ENCODE results near the gene FREM2. TPM values are rescaled to one million over a fixed set of nuclear protein-coding genes. Genes with fewer than 3 reads are reported as not detected.

Gene FREM2
- total RNA-seq, 1 donor from 2014 or later = under 0.01 TPM

DNA sequence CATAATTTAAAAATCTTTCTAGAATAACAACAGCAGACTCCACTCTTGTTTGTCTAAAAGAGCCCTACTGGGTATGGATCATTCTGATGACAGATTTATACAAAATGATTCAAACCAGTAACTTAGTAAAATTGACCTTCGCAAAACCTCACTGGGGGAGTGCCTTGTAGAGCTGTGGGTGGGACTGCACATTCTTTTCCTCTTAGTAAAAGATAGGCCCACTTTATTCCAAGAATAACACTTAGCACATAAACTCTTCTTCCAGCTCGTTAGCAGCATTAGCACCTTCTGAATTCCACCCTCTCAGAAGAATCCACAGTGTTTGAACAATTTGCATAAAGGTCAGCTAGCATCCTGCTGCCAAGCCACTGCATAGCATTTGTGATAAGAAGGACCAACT is 196.9 kb downstream of the FREM2 start:
- DNase-seq (ENCODE audit: low read depth, low spot score) = no peak

DNA sequence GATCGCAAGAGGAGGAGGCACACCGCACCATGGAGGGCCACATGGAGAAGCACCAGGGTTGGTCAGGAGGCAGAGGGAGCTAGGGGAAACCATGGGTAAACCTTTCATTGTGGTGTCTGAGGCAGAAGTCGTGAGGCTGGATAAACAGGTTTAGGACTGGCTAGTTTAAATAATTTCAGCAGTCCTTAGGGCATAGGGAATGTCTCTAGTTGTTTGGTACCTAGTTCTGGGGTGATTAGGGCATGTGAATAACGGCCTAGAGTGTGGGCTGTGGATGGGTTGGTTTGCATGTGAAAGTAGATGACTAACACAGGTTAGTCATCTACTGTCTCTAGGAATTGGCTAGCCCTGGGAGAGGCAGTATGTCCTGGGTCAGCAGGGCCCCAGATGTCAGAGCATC is 201.4 kb downstream of the FREM2 start:
- no peak for DNase-seq (ENCODE audit: low read depth, low spot score)

DNA sequence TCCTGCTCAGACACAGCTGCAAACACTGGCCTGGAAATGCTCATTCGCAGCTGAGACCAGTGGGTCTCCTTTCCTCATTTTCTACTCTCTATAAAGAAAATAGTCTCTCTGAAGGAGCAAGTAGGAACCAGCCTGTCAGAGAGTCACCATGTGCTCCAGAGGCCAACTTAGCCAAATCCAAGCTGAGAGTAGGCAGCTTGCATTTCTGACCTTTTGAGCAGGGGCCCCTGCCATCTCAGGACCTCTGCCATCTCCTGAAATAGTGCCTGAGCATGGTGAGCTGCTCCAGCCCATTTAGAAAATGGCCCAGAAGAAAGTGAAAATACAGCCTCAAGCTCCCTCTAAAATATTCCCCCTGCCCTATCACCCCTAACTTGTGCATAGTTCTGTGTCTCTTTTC is 208.2 kb downstream of the FREM2 start:
- DNase-seq (ENCODE audit: low read depth, low spot score) = no peak

DNA sequence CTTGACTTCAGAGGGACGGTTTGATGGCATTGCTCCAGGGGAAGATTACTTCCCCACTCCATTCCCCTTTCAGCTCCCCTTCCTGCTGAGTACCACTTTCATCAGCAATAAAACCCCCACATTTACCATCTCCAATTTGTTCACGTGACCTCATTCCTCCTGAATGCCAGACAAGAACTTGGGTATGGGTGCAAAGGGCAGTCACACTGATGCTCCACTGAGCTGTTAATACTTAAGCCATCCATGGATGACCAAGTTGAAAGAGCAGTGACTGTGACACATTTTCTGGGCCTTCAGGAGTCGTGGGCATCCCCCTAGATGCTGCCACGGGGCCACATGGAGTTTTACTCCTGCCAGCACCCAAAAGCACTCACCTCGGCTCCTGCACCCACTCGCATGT is 210.6 kb downstream of the FREM2 start:
- DNase-seq (ENCODE audit: low read depth, low spot score) = no peak

GRCh38 chr13:38898481-38898880 is 211.6 kb downstream of the FREM2 start:
- DNase-seq (ENCODE audit: low read depth, low spot score) = no peak

- no peak for DNase-seq (ENCODE audit: low read depth, low spot score)
Measured at GRCh38 chr13:38899571-38899970, 212.7 kb downstream of the FREM2 start.

DNA sequence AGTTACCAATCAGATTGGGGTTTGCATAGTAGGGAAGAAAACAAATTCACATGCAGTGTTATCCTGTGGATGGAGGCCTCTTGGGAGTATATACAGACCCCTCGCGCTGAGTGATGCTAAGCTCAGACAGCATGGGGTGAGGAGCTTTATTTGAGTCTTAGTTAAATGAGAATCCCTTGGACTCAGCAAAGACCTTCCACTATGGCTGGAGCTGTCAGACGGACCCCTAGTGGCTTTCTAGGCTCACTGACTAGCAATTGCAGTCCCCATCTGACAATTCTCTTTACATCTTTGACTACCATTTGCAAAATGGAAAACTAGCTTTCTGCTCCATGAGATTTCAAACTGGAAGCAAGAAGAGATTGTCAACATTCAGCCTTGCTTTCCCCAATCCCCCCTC is 213.3 kb downstream of the FREM2 start:
- no peak for DNase-seq (ENCODE audit: low read depth, low spot score)

- DNase-seq (ENCODE audit: low read depth, low spot score) = no peak
Measured at GRCh38 chr13:38902551-38902950, 215.7 kb downstream of the FREM2 start.

- DNase-seq (ENCODE audit: low read depth, low spot score) = no peak
Measured at GRCh38 chr13:38905081-38905480, 218.2 kb downstream of the FREM2 start.

DNA sequence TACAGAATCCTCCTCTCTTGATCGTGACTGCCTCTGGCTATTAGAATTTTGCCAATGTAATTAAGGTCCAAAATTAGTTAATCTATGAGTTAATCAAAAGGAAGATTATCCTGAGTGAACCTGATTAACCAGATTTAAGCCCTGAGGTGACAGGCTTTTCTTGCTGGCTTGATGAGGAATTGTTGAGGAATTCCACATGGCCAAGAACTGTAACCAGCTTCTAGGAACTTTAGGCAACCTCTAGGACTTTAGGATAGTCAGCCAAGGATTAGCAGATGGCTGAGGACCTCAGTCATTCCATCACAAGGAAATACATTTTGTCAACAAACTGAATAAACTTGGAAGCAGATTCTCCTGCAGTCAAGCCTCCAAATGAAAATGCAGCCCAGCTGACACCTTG is 219.0 kb downstream of the FREM2 start:
- DNase-seq (ENCODE audit: low read depth, low spot score) = no peak

- no peak for DNase-seq (ENCODE audit: low read depth, low spot score)
Measured at GRCh38 chr13:38908574-38908973, 221.7 kb downstream of the FREM2 start.

- no peak for DNase-seq (ENCODE audit: low read depth, low spot score)
Measured at GRCh38 chr13:38914070-38914469, 227.2 kb downstream of the FREM2 start.

GRCh38 chr13:38921081-38921480 is 234.2 kb downstream of the FREM2 start:
- no peak for DNase-seq (ENCODE audit: low read depth, low spot score)

DNA sequence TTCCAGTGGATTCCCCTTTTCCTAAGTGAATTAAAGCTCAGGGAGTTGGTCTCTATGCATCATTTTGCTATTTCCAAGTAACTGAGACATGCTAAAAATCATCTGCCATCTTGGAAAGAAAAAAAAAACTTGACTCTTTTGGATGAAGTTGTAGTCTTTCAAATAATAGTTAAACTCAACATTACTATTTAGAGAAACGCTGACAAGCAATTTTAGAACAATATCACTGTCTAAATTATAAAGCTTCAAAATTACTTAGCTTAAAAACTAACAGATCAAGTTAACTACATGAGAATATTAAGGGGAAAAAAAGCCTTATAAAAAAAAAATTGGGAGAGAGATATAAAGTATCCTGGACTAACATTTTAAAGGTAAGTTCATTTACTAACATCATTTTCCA is 235.3 kb downstream of the FREM2 start:
- DNase-seq (ENCODE audit: low read depth, low spot score) = no peak

DNA sequence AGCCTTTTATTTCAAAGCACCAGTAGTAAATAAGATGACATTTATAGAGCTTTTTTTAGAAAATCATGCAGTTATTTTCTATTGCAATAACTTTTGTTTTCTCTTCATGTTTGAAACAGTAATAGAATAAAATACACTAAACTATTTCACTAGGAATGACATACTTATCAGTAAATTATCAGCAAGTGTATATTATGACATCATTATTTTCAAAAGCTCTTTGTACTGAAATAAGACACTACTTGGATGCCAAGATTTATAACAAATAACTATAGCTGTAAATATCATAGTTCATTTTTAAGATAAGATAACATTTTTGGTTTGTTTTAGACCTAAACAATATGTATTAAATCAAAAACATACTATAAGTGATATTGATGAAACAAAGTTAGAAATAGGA is 246.9 kb downstream of the FREM2 start:
- DNase-seq (ENCODE audit: low read depth, low spot score) = no peak
